Measurements from ENCODE around the gene SPATA13.
"Not testable (repeated sequence)": the region's sequence is repeated elsewhere in the genome, so short reads cannot be mapped to it uniquely, and the experiment has no call there.

SPATA13 gene

DNA sequence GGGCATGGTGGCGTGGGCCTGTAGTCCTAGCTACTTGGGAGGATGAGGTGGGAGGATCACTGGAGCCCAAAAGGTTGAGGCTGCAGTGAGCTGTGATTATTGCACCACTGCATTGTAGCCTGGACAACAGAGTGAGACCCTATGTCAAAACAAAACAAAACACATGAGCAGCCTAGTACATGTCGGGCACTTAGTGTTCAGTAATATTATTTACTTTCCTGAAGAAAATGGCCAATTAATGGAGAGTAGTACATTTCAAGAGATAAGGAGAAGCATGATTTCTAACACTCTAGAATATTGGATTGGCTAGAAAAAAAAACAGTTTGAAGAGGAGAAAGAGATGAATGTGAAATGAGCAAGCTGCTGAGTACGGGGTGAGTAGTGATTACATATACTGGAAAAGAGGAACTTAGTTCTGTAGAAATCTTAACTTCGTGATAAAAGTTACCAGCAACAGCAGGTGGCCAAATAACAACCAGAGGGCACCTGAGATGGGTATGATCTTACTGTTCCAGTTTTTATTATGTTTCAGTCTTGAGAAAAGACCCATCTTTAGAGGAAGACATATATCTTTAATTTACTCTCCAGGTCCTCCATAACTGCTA, 36.2 kb downstream of the SPATA13 start:
- ATAC-seq (no peak), DNase-seq (no peak)

- ATAC-seq (no peak), DNase-seq (no peak)
Measured at GRCh38 chr13:24199016-24199415, 38.5 kb downstream of the SPATA13 start.

DNA sequence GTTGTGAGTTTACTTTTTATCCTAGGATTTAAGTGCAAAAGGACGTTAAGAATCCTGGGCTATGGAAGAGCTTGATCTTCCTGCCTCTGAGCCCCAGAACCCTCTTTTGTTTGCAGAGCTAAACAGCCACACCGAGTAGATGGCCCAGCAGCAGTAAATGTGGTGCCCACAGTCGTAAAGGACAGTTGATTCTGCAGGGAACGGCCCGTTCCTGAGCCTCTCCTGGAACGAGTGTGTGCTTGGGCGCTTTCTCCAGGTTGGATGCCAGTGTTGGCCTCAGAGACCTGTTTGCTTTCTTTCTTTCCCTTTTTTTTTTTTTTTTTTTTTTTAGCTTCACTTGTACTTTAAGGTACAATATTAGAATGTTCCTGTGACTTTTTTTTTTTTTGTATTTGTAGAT, 41.7 kb downstream of the SPATA13 start:
- ATAC-seq (no peak), DNase-seq (no peak)

DNA sequence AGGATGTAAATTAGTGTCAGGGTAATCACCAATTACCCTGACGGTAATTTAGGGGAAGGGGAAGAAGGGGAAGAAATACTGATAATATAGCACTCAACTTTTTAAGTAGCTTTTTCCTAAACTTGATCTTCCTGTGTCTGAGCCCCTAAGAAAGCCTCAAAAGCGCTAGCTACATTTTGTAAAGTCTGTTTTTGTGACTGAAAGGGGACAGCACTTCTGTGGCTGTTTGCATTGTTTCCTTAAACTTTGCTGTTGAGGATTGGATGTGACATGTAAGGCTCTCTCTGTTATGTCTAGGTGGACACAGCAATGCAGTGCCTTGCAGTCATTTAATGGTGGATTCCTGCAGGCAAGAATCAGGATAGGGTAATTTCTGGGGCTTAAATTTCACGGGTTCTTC, 42.8 kb downstream of the SPATA13 start:
- DNase-seq: no peak
- ATAC-seq: no peak

DNA sequence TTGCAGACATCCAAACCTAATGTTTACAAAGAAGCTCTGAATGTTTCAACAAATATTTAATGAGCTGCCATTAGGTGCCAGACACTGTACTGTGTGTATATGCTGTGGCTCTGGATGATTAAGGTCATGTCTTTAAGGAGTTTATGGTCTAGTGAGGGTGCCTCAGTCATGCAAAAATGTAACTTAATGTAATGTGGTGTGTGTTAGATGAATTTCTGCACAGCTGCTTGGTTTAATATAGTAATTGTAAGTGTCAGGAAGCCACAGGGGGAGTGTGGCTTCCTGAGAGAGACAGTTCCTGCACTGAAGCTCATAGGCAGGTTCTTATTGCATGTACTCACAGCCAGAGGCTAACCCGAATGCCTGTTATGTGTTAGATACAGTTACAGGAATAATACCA, 43.3 kb downstream of the SPATA13 start:
- DNase-seq (no peak), ATAC-seq (peak; percentile 69)

GRCh38 chr13:24205076-24205475, 44.6 kb downstream of the SPATA13 start:
- ATAC-seq, DNase-seq: not testable (repeated sequence)

- DNase-seq (no peak), ATAC-seq (no peak)
Measured at GRCh38 chr13:24207841-24208667, 47.5 kb downstream of the SPATA13 start.

DNA sequence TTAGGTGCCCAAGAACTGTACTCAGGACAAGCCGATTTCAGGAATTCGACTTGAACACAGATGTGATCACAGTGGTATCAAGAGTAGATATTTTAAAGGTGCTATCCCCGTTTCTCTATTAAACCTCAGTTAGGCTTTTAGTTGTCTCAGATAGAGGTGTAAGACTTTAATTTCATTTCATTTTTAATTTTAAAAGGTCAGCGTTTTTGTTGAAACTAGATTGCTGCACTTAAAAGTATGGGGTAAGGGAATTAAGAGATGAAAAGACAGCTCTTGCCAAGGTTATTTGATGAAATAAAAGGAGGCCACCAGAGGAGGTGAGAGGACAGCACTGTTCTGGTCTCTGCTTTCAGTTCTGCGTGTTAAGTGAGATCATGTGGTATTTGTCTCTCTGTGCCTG, 48.6 kb downstream of the SPATA13 start:
- ATAC-seq (no peak), DNase-seq (no peak)

- DNase-seq (no peak), ATAC-seq (no peak)
Measured at GRCh38 chr13:24212254-24212653, 51.7 kb downstream of the SPATA13 start.

DNA sequence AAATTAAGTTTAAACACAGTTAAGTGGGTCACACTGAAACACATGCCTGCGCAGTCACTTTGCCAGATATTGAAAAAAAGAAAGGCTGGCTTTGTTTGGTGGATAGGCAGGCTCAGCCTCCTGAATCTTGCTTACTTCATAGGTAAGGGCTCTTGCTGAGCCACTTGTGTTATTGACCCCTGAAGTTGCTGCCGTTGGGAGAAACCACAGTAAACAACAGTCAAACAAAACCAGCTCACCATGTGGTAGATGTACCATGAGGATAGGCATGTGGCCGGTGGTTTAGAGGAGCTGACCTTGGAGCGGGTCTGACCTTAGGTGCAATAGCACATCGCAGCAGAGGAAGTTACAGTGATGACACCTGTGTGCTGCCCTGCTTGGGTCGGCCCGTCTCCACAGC, 52.2 kb downstream of the SPATA13 start:
- DNase-seq (no peak), ATAC-seq (no peak)

- no peak for ATAC-seq
- no peak for DNase-seq
Measured at GRCh38 chr13:24213932-24214331, 53.4 kb downstream of the SPATA13 start.

DNA sequence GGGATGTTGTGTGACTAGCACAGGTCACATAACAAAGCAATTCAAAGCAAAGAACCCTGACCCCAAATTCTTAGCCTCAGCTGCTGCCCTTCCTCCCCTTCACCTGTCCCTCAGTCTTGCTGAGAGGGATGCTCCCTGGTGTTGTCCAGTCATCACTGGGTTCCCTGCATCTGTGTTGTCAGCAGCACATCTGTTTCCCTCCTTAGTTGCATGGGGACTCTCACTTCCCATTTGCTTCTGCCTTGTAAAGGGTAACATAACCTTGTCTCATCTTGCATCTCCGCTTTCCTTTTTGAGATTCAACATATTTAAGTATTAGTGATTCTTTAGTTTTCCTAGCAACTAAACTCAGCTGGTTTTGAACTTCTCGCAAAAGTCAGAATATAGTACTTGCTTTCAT, 54.0 kb downstream of the SPATA13 start:
- DNase-seq (no peak), ATAC-seq (no peak)

GRCh38 chr13:24215126-24215525, 54.6 kb downstream of the SPATA13 start:
- ATAC-seq (no peak), DNase-seq (no peak)

DNA sequence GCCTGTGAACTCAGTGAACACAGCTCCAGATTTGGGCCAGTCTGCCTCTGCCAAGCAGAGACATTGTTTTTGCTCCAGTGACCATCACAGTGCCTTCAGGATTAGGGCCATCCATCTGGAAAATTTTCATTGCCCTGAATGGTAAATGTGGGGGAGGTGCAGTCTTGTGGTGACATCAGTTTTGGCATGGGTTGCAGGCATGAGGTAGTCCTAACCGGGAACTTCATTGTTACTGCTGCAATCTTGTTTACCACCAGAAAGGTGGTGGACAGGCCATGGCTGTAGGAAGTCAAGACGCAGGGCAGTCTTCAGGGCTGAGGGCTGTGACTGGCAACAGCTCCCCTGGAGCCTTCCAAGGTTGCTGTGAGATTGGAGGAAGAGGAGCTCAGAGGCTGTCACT, 55.2 kb downstream of the SPATA13 start:
- no peak for ATAC-seq
- DNase-seq: no peak

DNA sequence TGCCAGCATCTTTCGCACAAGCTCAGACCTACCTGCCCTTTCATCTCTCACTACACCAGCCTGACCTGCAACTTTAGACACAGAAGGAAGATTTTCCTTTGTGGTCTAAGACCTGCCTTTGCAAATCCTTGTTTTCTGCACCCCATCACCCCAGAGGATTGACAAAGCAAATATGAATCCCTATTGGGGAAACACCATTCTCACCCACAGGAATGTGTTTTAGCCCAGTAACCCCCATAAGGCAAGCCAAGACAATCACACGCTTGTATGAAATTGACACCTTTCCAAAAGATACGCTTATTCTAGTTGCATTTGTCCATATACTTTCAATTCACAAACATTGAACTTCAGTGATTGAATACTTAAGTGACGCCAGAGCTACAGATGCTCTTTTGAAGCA, 55.7 kb downstream of the SPATA13 start:
- no peak for DNase-seq
- ATAC-seq: no peak

DNA sequence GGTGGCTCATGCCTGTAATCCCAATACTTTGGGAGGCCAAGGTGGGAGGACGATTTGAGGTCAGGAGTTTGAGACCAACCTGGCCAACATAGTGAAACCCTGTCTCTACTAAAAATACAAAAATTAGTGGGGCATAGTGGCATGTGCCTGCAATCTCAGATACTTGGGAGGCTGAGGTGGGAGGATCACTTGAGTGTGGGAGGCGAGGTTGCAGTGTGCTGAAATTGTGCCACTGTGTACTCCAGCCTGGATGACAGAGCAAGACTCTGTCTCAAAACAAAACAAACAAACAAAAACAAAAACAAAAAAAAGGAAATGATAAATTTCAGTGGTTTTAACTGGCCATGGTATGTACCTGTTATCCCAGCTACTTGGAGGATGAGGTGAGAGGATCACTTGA, 56.3 kb downstream of the SPATA13 start:
- ATAC-seq, DNase-seq: not testable (repeated sequence)

DNA sequence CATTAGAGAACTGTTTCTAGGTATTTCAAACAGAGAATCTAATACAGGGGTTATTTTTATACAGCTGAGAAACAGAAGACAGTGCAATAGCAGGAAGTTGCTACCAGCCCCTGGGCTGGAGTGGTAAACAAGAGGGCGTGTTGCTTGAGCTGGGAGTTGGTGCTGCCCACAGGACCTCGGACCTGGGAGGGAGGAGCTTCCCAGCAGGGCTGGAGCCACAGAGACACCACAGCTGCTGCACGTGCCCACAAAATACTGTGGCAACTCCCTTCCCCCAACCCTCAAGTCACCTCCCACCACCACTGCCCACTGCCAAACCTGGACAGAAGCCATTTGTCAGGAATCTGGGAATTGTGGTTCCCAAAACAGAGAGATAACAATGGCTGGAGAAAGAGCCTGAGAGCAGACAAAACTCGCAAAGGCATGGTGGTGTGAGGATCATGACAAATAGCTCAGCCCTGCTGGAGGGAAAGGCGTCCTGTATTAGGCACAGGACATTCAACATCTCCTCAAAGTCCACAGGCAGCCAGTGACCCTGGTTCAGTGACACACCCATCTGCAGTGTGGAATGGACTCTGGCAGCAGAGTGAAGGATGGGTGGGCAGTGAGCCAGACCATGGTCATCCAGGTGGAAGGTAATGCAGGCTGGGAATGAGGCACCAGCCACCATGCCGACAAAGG, 57.2 kb downstream of the SPATA13 start:
- DNase-seq: no peak
- no peak for ATAC-seq

GRCh38 chr13:24218338-24218737, 57.8 kb downstream of the SPATA13 start:
- no peak for ATAC-seq
- DNase-seq: no peak

- DNase-seq (no peak), ATAC-seq (no peak)
Measured at GRCh38 chr13:24218977-24219376, 58.5 kb downstream of the SPATA13 start.

DNA sequence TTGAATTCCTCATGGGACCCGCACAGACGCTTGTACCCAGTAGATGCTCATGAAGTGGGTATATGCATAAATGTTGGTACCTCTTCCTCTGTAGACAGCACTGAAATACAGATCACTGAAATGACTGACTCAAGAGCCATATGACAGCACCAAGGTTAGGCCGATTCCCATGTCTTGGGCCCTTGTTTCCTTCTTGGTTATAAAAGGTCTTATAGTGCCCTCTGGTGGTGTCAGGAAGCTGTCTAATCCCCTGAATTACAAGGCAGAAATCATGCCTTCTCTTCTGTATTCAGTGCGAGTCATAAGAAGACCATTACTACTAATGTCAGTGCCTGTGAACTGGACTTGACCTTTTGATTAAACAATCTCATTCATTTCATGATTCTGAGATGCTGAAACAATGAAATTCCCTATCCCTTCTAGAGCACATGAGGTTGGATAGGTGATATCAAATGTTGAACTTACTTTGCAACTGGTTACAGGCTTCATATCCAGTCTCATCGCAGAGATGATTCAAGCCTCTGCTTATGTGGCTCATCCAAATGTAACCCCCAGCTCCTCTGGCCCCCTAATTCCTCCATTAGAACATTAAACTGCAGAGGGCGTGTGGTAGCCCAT, 59.7 kb downstream of the SPATA13 start:
- ATAC-seq (peak; percentile 88), DNase-seq (peak; percentile 44)

- ATAC-seq (no peak), DNase-seq (no peak)
Measured at GRCh38 chr13:24221007-24221406, 60.5 kb downstream of the SPATA13 start.

DNA sequence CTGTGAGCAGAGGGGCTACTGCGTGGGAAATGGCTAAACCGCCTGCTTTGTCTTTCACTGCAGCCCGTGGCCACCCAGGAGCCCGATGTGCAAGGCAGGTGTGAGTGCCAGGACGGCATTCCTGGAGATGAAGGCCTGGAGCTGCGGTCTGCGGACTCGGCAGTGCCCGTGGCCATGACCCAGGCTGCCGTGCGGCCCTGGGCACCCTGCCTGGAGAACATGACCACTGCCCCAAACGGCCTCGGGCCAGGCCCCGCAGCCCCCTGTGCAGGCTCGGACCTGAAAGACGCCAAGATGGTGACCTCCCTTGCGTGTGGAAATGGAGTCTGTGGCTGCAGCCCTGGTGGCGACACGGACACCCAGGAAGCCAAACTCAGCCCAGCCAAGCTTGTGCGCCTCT, 62.2 kb downstream of the SPATA13 start:
- ATAC-seq: no peak

More for the DNA sequence above, 62.2 kb downstream of the SPATA13 start:
- DNase-seq: no peak
